AG04450 (cell line): ENCODE data around the gene NOL7. TPM values are rescaled to one million over a fixed set of nuclear protein-coding genes. Genes with fewer than 3 reads are reported as not detected.

Source experiments
- CTCF ChIA-PET: fragments of 300-600, 350-600 bp; formaldehyde crosslinking; extraction: SDS; loops from one replicate; lab custom pipeline; 2022; ENCODE audit warnings: antibody characterized with exemption, inconsistent platforms; lab: Charles Lee
- POLR2A ChIA-PET: fragments of 350-600 bp; formaldehyde crosslinking; extraction: SDS; loops from one replicate; lab custom pipeline; 2021; ENCODE audit warnings: antibody characterized with exemption, inconsistent platforms; lab: Yijun Ruan, JAX
- DNase-seq: peaks from one replicate; pipeline ENCODE4 v3.0.0-alpha.2; 2011; ENCODE audit warnings: low read depth, low spot score
- H3K27ac ChIP-seq: one replicate; pipeline ENCODE4 v1.5.1; 2012; ENCODE audit warnings: low read depth, low read length, control low read depth
- H3K27me3 ChIP-seq: one replicate; pipeline ENCODE4 v1.6.0; 2012; ENCODE audit warnings: low read length; ENCODE audit not compliant: control insufficient read depth, insufficient read depth
- H3K4me3 ChIP-seq: 2 replicates; pipeline ENCODE4 v1.5.1; 2011; ENCODE audit warnings: mild to moderate bottlenecking, low read depth, low read length, control low read depth
- H3K9me3 ChIP-seq: 2 replicates; pipeline ENCODE4 v1.5.1; 2012; ENCODE audit warnings: low read length; ENCODE audit not compliant: control insufficient read depth, insufficient read depth
- polyA plus RNA-seq: library from polyadenylated mRNA; depleted of rRNA; stranded (reverse); fragments of >200 nt; gene quantifications from 2 replicates; pipeline ENCODE4 v1.2.3, GENCODE V29; 2011
- TF ChIP-seq, protein P1 (sequence below): IDR thresholded peaks from 2 replicates; pipeline ENCODE4 v1.5.1; 2011; ENCODE audit warnings: low read depth, low read length, control low read depth, inconsistent platforms

Gene NOL7
- polyA plus RNA-seq, 1 experiment: 46.6 TPM

GRCh38 chr6:13648850-13649249, 33.7 kb downstream of the NOL7 start:
- CTCF ChIA-PET: interaction anchor here (0.7 to 0.9 kb wide), 2 partner anchors 11 to 24 kb away, joined by 3 read pairs; no protein-coding TSS in a partner anchor
- Histone ChIP-seq H3K9me3 (no peaks in the 10 kb centered on the region), H3K27ac (no peak overlapping the region), H3K27me3 (no peaks in the 10 kb centered on the region), H3K4me3 (no peak overlapping the region)
- TF ChIP-seq, protein P1, sequence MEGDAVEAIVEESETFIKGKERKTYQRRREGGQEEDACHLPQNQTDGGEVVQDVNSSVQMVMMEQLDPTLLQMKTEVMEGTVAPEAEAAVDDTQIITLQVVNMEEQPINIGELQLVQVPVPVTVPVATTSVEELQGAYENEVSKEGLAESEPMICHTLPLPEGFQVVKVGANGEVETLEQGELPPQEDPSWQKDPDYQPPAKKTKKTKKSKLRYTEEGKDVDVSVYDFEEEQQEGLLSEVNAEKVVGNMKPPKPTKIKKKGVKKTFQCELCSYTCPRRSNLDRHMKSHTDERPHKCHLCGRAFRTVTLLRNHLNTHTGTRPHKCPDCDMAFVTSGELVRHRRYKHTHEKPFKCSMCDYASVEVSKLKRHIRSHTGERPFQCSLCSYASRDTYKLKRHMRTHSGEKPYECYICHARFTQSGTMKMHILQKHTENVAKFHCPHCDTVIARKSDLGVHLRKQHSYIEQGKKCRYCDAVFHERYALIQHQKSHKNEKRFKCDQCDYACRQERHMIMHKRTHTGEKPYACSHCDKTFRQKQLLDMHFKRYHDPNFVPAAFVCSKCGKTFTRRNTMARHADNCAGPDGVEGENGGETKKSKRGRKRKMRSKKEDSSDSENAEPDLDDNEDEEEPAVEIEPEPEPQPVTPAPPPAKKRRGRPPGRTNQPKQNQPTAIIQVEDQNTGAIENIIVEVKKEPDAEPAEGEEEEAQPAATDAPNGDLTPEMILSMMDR: no peak
- no peak for DNase-seq
- POLR2A ChIA-PET: interaction anchor here (0.7 kb wide), 1 partner anchor 286 kb away, joined by 8 read pairs; no protein-coding TSS in a partner anchor

GRCh38 chr6:13649393-13649792, 34.3 kb downstream of the NOL7 start:
- Histone ChIP-seq H3K9me3 (no peaks in the 10 kb centered on the region), H3K27ac (no peak overlapping the region), H3K27me3 (no peaks in the 10 kb centered on the region), H3K4me3 (no peak overlapping the region)
- TF ChIP-seq, protein P1: no peak
- ChIA-PET POLR2A (interaction anchor here (0.7 kb wide), 1 partner anchor 285 kb away, joined by 8 read pairs; no protein-coding TSS in a partner anchor), CTCF (interaction anchor here (0.7 kb wide), 1 partner anchor 10 kb away, joined by 3 read pairs; no protein-coding TSS in a partner anchor)
- no peak for DNase-seq

DNA sequence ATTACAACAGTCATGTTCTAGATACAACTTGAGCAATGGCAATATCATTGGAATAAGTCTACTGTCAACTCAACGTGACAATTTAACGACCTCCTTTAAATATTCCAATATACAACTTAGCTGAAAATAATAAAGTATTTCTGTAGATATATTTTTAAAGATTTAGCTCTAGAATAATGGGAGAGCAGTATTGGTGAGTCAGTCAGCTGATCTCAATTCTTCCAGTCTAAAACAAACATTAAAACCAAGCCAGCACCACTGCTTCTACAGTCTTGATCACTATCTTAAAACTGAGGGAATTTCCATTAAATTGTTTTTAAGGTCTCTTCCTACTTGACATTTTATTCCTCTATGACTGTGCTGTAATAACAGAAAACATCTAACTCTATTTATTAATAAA, 38.2 kb downstream of the NOL7 start:
- TF ChIP-seq, protein P1: no peak
- H3K4me3 ChIP-seq: no peak overlapping the region
- H3K27ac ChIP-seq: no peak overlapping the region
- no peak for DNase-seq
- H3K9me3 ChIP-seq: no peaks in the 10 kb centered on the region
- ChIA-PET CTCF (interaction anchor here (1.0 kb wide), 1 partner anchor 38 kb away, joined by 4 read pairs; no protein-coding TSS in a partner anchor), POLR2A (no interaction called here)
- no peaks in the 10 kb centered on the region for H3K27me3 ChIP-seq

GRCh38 chr6:13654496-13654895, 39.4 kb downstream of the NOL7 start:
- DNase-seq: no peak
- Histone ChIP-seq H3K4me3 (no peak overlapping the region), H3K27me3 (no peaks in the 10 kb centered on the region), H3K27ac (no peak overlapping the region), H3K9me3 (no peaks in the 10 kb centered on the region)
- TF ChIP-seq, protein P1: no peak
- CTCF ChIA-PET: no interaction called here
- POLR2A ChIA-PET: no interaction called here

DNA sequence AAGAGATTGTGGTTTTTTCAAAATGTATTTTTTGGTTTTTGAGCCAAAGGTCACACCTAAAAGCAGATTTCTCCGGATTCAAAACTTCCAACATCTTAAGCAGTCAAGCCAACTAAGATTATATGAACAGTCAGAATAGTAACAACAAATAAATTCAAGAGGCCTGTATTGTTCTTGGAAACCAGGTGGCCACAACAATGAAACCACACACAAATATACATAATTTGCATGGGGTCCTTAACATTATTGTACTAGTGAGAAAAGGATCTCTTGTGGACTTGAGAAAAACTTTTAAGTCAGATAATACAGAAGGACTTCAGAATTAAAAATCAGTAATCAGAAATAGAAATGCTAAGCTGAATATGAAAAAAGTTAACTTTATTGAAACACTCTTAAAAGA, 40.6 kb downstream of the NOL7 start:
- TF ChIP-seq, protein P1: no peak
- no peak for DNase-seq
- Histone ChIP-seq H3K4me3 (no peak overlapping the region), H3K27ac (no peak overlapping the region), H3K9me3 (no peaks in the 10 kb centered on the region), H3K27me3 (no peaks in the 10 kb centered on the region)
- CTCF ChIA-PET: interaction anchor here (0.7 kb wide), 1 partner anchor 31 kb away, joined by 3 read pairs; no protein-coding TSS in a partner anchor
- POLR2A ChIA-PET: no interaction called here
